Hepatocyte (in vitro differentiated cells): ENCODE results near the gene CACNA2D4.

Experiments used
- CTCF ChIP-seq: fragments of 200-600 bp; sonication (generic); IDR thresholded peaks from 2 replicates; pipeline ENCODE4 v1.5.1; 2016; ENCODE audit warnings: antibody characterized with exemption, mild to moderate bottlenecking; ENCODE audit not compliant: poor library complexity
- EZH2 ChIP-seq: fragments of 200-600 bp; sonication (generic); IDR thresholded peaks from 2 replicates; pipeline ENCODE4 v1.6.1; 2016; ENCODE audit warnings: antibody characterized with exemption, mild to moderate bottlenecking, borderline replicate concordance

- TF ChIP-seq CTCF (no peak), EZH2 (no peak)
Observed at GRCh38 chr12:1744932-1745331, 173.5 kb downstream of the CACNA2D4 start.
